Measurements from ENCODE around the gene ANKFN1.

Gene ANKFN1

DNA sequence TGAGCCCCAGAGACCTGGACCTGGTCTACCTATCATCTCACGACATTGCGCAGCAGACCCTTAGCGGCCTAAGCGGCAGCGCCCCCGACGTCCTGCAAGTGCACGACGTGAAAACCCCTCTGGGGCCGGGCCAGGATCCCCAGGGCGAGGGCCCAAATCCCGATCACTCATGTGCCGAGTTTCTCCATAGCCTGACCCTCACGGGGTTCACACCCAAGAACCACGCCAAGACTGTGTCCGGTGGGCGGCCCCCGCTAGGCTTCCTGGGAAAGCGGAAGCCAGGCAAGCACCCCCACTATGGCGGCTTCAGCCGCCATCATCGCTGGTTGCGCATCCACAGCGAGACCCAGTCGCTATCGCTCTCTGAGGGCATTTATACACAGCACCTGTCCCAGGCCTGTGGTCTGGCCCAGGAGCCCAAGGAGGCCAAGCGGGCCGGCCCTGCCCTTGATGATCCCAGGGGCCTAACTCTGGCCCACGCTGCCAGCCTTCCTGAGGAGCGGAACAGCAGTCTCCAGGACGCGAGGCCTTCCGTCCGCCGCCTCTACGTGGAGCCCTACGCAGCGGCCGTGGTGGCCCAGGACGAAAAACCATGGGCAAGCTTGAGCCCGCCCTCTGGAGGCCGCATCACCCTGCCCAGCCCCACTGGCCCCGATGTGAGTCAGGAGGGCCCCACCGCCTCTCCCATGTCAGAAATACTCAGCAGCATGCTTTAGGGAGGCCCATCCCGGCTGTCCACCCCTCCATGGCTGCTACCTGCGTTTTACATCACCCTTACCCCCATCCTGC is 357.5 kb downstream of the ANKFN1 start:
- no peak for DNase-seq

DNA sequence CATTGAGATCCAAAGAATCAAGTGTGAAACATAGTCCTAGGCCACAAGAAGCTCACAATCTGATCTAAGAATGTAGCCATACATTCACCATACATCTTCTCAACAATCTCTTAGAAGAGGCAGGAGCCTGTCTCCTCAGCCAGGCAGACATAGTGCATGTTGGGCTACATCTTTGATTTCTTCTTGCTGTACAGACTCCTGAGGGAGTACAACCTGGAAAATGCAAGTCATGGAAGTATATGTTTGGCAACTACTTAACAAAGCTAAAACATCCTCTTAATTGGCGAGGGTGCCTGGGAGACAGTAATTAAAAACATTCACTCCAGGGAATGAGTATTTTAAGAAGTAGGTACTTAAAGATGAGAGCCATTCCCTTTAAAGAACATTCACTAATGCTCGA is 361.0 kb downstream of the ANKFN1 start:
- DNase-seq, result no peak

GRCh38 chr17:56514899-56515298 is 361.6 kb downstream of the ANKFN1 start:
- DNase-seq, result no peak

GRCh38 chr17:56521414-56522141 is 368.3 kb downstream of the ANKFN1 start:
- no peak for DNase-seq

DNA sequence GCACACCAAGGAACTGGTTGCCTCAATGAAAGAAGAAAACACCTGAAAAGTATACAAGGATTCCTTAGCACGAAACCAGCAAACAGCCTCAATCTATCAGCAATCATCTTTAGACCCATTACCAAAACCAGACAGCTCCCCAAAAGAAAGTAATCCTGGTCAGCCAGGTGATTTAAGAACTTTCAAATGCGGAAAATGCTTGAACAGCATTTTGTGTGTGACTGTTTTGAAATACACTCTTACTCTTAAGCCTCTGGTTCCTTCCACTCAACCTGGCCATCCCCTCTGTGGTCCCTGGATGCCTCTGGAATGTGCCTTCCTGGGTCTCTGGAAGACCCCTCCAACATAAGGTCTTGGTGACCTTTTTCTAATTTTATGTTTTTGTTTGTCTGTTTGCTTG is 369.8 kb downstream of the ANKFN1 start:
- no peak for DNase-seq

GRCh38 chr17:56528696-56529095 is 375.4 kb downstream of the ANKFN1 start:
- no peak for DNase-seq

DNA sequence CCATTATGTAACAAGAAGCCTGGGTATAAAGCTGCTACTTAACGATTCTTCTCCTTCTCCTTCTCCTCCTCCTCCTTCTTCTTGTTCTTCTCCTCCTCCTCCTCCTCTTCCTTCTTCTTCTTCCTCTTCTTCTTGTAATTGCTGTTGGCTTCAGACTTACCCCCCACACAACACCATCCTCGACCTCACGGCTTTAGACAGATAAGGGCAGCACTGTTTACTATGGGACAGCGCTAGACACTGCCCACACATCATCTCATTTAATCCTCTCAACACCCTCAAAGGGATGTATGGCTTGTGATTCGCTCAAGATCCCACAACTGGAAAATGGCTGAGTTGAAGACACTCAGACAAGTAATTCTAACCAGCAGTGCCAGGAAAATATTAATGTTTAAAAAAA is 379.7 kb downstream of the ANKFN1 start:
- DNase-seq, result no peak

DNA sequence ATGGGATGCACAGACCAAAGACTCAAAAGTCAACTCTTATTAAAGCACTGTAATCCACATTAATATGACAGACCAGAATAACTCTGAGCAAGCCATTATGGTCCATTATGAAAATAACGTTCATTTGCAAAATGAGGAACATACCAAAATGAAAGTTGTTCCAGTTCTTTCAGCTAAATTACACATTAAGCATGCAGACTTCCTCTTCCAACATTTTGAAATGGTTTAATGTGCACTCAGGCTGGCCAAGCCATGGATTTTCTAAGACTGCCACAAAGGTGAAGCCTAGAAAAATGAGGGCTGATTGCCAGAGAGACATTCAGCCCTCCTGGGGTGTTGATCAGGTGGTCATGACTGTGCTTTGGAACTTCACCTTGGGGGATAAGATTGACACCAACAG is 383.5 kb downstream of the ANKFN1 start:
- no peak for DNase-seq

- no peak for DNase-seq
These were observed 387.6 kb downstream of the ANKFN1 start for GRCh38 chr17:56540836-56541235.

GRCh38 chr17:56543280-56543679 is 390.0 kb downstream of the ANKFN1 start:
- DNase-seq, result no peak

DNA sequence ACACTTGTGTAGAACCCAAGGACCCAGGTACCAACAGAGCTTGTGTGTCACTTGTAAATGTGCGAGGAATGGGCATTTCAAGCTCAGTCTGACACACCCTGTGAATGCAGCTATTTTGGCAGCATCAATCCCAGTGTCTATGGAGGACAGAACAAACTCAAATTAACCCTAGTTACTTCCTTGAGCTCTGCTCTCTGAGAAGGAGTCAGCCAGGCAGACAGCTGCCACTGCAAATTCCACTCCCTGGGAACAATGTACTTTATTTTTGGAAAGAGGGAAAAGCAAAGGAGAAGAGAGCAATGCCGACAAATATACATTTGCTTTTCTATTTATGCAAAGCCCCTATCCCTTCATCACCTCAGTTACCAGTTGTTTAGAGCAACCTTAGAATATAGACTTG is 391.8 kb downstream of the ANKFN1 start:
- no peak for DNase-seq

DNA sequence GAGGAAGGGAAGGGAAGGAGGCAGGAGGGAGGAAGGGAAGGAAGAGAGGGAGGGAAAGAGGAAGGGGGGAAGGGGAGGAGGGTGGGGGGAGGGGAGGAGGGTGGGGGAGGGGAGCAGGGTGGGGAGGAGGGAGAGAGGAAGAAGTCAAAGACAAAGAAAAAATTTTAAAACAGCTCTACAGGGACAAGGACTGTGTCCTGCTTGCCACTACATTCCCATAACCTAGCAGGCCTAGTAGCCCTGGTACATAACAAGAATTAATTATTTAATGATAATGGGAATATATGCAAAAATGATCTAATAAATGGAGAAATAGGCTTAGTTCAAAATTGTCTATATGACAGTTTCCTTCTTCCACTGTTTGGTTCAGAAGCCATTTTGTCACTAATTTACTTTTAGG is 392.7 kb downstream of the ANKFN1 start:
- DNase-seq, result no peak

GRCh38 chr17:56548661-56549060 is 395.4 kb downstream of the ANKFN1 start:
- DNase-seq, result no peak

DNA sequence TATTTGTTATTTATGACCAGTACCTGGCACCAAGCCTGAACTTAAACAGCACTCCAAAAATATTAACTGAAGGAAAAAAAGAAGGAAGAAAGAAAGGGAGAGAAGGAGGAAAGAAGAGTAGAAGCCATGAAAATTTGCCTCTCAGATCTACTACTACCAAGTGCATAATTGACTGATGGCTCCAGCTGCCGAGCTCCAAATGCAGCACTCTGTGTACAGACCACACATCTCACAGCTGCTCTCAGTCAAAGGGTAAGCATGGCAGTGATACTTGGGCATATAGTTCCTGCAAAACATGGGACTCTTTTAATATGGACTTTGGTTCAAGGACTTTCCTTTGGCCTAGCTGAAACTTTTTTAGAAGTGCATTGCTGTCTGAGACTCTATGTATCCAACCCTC is 396.2 kb downstream of the ANKFN1 start:
- DNase-seq, result no peak

- DNase-seq, result no peak
These were observed 404.4 kb downstream of the ANKFN1 start for GRCh38 chr17:56557682-56558081.

GRCh38 chr17:56558088-56558487 is 404.8 kb downstream of the ANKFN1 start:
- DNase-seq, result no peak

Data from cerebellar nuclear complex (tissue), 1 donor.